HepG2 (cell line): ENCODE results near the gene TOPBP1. TPM values are rescaled to one million over a fixed set of nuclear protein-coding genes. Genes with fewer than 3 reads are reported as not detected.
A peak's percentile ranks its signal among the peaks of the same experiment; 100 is the strongest.

Source experiments
- FOSL1 ChIP-seq: sonication (generic); formaldehyde crosslinking; IDR thresholded peaks from 2 replicates; pipeline ENCODE4 v1.9.0; 2021; ENCODE audit warnings: missing genetic modification reagents, borderline replicate concordance
- FOXK2 ChIP-seq: fragments of 450-650 bp; IDR thresholded peaks from 2 replicates; pipeline ENCODE4 v1.6.1; 2016
- MAFF ChIP-seq: IDR thresholded peaks from 2 replicates; pipeline ENCODE4 v1.6.1; 2011; ENCODE audit warnings: low read depth, low read length, improper control_type of control experiment
- MTF2 ChIP-seq: sonication (generic); formaldehyde crosslinking; IDR thresholded peaks from 2 replicates; pipeline ENCODE4 v1.5.0; 2020; ENCODE audit warnings: missing genetic modification reagents, borderline replicate concordance
- MXD4 ChIP-seq: IDR thresholded peaks from 2 replicates; pipeline ENCODE4 v1.6.1; 2016; ENCODE audit warnings: mild to moderate bottlenecking, missing biosample characterization, missing genetic modification reagents
- PAF1 ChIP-seq: IDR thresholded peaks from 2 replicates; pipeline ENCODE4 v1.6.1; 2016; ENCODE audit warnings: missing genetic modification reagents, missing compliant biosample characterization
- SP4 ChIP-seq: sonication (generic); formaldehyde crosslinking; IDR thresholded peaks from 2 replicates; pipeline ENCODE4 v1.8.1; 2023; ENCODE audit warnings: mild to moderate bottlenecking, missing genetic modification reagents
- SPEN ChIP-seq: sonication (generic); formaldehyde crosslinking; IDR thresholded peaks from 2 replicates; pipeline ENCODE4 v1.5.1; 2020; ENCODE audit warnings: low read depth, mild to moderate bottlenecking, missing genetic modification reagents
- UBTF ChIP-seq: sonication (generic); formaldehyde crosslinking; IDR thresholded peaks from 2 replicates; pipeline ENCODE4 v1.4.0; 2020; ENCODE audit warnings: mild to moderate bottlenecking, missing genetic modification reagents
- ZFP36L2 ChIP-seq: sonication (generic); formaldehyde crosslinking; IDR thresholded peaks from 2 replicates; pipeline ENCODE4 v1.4.0; 2020; ENCODE audit warnings: missing genetic modification reagents
- ZNF142 ChIP-seq: sonication (generic); formaldehyde crosslinking; IDR thresholded peaks from 2 replicates; pipeline ENCODE4 v1.4.0; 2020; ENCODE audit warnings: missing genetic modification reagents
- ZNF431 ChIP-seq: sonication (generic); formaldehyde crosslinking; IDR thresholded peaks from 2 replicates; pipeline ENCODE4 v1.9.0; 2022; ENCODE audit warnings: missing genetic modification reagents, low read depth, mild to moderate bottlenecking, borderline replicate concordance
- ZNF510 ChIP-seq: sonication (generic); formaldehyde crosslinking; IDR thresholded peaks from 2 replicates; pipeline ENCODE4 v1.4.0; 2020; ENCODE audit warnings: low read depth, mild to moderate bottlenecking, missing genetic modification reagents
- polyA plus RNA-seq, 8 experiments: library from polyadenylated mRNA; depleted of rRNA in 3 of 8; stranded (reverse) in 7 of 8; unstranded in 1 of 8; fragments of >200 nt; fragmentation: Illumina TruSeq in 4 of 8; extraction: Trizol in 4 of 8; gene quantifications; 2 replicates each; pipeline versions ENCODE4 v1.2.1 to v1.2.3, GENCODE V29; 2011 to 2016; ENCODE audit warnings: low read depth in 4 of 8, missing spikeins in 1 of 8, mixed read lengths in 1 of 8; ENCODE audit not compliant: insufficient read depth in 1 of 8
- total RNA-seq, 5 experiments: library from RNA; depleted of rRNA; stranded (reverse); fragments of >200 nt; fragmentation: Illumina TruSeq; extraction: Trizol; gene quantifications; 2 replicates each; pipeline ENCODE4 v1.2.3, GENCODE V29; 2016; ENCODE audit warnings: low read depth in 1 of 5
- TF ChIP-seq, protein P1 (sequence below): sonication (generic); formaldehyde crosslinking; conservative IDR thresholded peaks from 2 replicates; pipeline ENCODE4 v1.4.0; 2020; ENCODE audit warnings: mild to moderate bottlenecking, missing genetic modification reagents, moderate library complexity
- TF ChIP-seq, protein P2 (sequence below): sonication (generic); formaldehyde crosslinking; IDR thresholded peaks from 2 replicates; pipeline ENCODE4 v1.4.0; 2020; ENCODE audit warnings: missing genetic modification reagents
- TF ChIP-seq, protein P3 (sequence below): sonication (generic); formaldehyde crosslinking; IDR thresholded peaks from 2 replicates; pipeline ENCODE4 v1.8.1; 2023; ENCODE audit warnings: mild to moderate bottlenecking, missing genetic modification reagents

TOPBP1 gene
- total and polyA plus RNA-seq, 2 of the 13 experiments (the other 11 are each of a cell fraction or from before 2014, with no cell fraction given) = 24.3 to 42.9 TPM

- TF ChIP-seq MTF2 (CRISPR knock-in tag) (no peak), FOSL1 (no peak), ZNF431 (no peak), FOXK2 (peak; percentile 58), ZNF142 (CRISPR knock-in tag) (no peak), SPEN (CRISPR knock-in tag) (peak; percentile 71; the same call in 1 of the 2 replicates), MAFF (no peak), PAF1 (CRISPR knock-in tag) (no peak), SP4 (CRISPR knock-in tag) (no peak; the same call in 1 of the 2 replicates), UBTF (CRISPR knock-in tag) (no peak), ZFP36L2 (CRISPR knock-in tag) (no peak), MXD4 (no peak), ZNF510 (CRISPR knock-in tag) (no peak)
- TF ChIP-seq, protein P1, sequence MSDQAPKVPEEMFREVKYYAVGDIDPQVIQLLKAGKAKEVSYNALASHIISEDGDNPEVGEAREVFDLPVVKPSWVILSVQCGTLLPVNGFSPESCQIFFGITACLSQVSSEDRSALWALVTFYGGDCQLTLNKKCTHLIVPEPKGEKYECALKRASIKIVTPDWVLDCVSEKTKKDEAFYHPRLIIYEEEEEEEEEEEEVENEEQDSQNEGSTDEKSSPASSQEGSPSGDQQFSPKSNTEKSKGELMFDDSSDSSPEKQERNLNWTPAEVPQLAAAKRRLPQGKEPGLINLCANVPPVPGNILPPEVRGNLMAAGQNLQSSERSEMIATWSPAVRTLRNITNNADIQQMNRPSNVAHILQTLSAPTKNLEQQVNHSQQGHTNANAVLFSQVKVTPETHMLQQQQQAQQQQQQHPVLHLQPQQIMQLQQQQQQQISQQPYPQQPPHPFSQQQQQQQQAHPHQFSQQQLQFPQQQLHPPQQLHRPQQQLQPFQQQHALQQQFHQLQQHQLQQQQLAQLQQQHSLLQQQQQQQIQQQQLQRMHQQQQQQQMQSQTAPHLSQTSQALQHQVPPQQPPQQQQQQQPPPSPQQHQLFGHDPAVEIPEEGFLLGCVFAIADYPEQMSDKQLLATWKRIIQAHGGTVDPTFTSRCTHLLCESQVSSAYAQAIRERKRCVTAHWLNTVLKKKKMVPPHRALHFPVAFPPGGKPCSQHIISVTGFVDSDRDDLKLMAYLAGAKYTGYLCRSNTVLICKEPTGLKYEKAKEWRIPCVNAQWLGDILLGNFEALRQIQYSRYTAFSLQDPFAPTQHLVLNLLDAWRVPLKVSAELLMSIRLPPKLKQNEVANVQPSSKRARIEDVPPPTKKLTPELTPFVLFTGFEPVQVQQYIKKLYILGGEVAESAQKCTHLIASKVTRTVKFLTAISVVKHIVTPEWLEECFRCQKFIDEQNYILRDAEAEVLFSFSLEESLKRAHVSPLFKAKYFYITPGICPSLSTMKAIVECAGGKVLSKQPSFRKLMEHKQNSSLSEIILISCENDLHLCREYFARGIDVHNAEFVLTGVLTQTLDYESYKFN (CRISPR knock-in tag) = peak; percentile 91
- TF ChIP-seq, protein P2, sequence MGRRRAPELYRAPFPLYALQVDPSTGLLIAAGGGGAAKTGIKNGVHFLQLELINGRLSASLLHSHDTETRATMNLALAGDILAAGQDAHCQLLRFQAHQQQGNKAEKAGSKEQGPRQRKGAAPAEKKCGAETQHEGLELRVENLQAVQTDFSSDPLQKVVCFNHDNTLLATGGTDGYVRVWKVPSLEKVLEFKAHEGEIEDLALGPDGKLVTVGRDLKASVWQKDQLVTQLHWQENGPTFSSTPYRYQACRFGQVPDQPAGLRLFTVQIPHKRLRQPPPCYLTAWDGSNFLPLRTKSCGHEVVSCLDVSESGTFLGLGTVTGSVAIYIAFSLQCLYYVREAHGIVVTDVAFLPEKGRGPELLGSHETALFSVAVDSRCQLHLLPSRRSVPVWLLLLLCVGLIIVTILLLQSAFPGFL = no peak
- TF ChIP-seq, protein P3, sequence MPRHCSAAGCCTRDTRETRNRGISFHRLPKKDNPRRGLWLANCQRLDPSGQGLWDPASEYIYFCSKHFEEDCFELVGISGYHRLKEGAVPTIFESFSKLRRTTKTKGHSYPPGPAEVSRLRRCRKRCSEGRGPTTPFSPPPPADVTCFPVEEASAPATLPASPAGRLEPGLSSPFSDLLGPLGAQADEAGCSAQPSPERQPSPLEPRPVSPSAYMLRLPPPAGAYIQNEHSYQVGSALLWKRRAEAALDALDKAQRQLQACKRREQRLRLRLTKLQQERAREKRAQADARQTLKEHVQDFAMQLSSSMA (CRISPR knock-in tag) = no peak
These were observed 14.0 kb upstream of the TOPBP1 start (continued) for GRCh38 chr3:133675631-133676335.
